ENCODE data around the gene CCR3.

The CCR3 gene

DNA sequence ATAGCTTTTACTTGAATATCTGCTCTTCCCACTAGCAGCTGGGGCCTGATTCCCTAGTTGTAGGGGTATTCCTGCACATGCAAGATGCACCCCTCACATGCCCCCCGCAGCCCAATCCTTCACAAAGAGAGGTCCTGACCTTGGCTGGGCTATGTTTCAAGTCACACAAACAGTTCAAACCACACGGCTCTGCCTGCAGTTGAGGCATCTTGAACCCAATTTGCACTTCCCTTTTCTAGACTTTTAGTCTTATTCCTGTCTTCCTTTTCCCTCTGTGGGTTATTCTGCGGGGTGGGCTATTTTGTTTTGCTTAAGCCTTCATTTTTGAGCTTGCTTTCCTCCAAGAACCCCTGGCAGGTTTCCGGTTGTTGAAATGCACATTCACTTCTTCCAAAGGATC is 20.9 kb upstream of the CCR3 start:
- no peak for DNase-seq (ENCODE audit: low read depth)

DNA sequence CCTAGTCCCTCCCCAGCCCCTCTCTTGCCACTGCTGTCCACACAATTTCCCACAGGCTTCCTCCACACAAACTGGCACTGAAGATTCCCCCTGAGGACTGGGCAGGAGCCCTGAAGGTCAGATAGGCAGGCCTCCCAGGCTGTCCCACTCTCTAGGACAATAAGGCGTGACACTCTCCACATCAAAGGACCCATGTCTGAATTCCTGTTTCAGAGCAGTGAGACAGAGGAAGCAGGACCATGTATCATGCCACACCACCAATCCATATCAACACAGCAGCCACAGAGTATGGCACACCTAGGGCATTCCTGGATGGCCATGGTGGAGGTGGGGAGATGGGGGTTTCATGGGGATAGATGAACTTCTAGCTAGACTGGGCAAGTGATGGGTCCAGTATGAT is 20.3 kb upstream of the CCR3 start:
- DNase-seq (ENCODE audit: low read depth): no peak

DNA sequence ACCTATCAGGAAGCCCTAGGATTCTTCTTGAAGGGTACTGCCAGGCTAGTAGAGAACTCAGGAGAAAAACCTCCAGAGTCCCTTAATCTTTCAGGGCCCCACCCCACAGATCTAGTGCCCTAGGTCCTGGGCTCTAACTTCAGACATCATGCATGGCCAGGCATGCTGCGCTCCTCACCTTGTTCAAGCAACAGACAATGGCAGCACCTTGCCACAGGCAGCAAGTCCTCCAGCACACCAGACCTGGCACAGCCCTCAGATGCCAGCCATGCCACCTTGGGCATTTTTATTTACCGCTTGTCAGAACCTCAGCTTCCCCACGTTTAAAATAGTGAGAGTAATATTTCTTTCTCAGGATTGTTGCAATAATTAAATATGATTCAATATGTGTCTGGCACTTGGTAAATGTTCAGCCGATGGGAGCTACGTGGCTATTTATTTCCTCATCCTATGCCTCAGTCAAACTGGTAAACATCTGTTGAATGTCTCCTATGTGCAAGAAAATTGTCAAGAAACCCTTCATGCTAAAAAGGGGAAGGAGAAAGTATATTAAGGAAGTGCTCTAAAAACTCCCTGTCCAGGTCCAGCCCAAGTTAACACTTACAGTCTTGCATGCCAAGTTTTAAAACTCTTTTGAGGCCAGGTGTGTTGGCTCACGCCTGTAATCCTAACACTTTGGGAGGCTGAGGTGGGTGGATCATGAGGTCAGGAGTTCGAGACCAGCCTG is 19.7 kb upstream of the CCR3 start:
- DNase-seq (ENCODE audit: low read depth): no peak

- DNase-seq (ENCODE audit: low read depth): no peak
Observed at GRCh38 chr3:46228260-46229242, 13.7 kb upstream of the CCR3 start.

DNA sequence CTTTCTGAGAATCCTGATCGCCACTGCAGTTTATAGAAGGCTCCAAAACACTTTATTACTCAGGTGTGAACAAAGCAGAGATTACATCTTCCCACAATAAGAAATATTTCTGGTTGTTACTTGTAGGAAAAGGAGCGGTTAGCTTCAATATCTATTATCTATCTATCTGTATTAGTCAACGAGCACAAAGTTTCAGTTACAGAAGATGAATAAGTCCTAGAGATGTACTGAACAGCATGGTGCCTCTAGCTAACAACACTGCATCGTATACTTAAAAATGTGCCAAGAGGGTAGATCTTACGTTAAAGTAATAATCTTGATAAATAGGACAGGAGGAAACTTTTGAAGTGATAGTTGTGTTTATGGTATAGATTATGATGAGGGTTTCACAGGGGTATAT is 10.9 kb upstream of the CCR3 start:
- no peak for DNase-seq (ENCODE audit: low read depth)

- no peak for DNase-seq (ENCODE audit: low read depth)
Observed at GRCh38 chr3:46233194-46233593, 9.1 kb upstream of the CCR3 start.

GRCh38 chr3:46235425-46235824 is 6.8 kb upstream of the CCR3 start:
- no peak for DNase-seq (ENCODE audit: low read depth)

- DNase-seq (ENCODE audit: low read depth): no peak
Observed at GRCh38 chr3:46236294-46237054, 5.8 kb upstream of the CCR3 start.

- DNase-seq (ENCODE audit: low read depth): no peak
Observed at GRCh38 chr3:46238386-46238785, 3.9 kb upstream of the CCR3 start.

DNA sequence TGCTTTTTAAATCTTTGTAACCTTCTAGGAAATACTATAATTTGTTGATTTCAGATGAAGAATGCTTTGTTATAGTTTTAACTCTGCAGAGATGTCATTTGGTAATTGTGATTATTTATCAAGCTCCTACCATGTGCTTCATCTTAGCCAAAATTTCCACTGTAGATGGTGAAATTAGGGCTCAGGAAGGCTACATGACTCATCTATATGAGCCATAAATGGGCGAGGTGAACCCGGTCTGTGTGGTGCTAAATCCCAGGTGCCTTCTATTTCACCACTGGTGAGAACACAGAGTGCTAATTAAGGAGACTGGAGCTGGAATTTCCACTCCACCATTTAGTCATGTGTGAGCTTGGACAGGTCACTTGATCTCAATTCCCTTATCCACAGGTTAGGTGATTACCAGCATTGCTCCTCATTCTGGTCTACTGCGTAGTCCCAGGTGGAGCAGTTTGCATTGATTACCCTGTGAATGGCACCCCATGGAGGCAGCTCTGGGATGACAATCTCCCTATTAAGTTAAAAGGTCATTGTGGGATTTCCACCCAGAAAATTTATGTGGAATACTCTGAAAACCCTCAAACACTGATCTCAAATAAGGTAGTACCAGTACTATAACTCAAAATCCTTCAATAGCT is 2.8 kb upstream of the CCR3 start:
- no peak for DNase-seq (ENCODE audit: low read depth)

- no peak for DNase-seq (ENCODE audit: low read depth)
Observed at GRCh38 chr3:46239952-46240351, 2.3 kb upstream of the CCR3 start.

DNA sequence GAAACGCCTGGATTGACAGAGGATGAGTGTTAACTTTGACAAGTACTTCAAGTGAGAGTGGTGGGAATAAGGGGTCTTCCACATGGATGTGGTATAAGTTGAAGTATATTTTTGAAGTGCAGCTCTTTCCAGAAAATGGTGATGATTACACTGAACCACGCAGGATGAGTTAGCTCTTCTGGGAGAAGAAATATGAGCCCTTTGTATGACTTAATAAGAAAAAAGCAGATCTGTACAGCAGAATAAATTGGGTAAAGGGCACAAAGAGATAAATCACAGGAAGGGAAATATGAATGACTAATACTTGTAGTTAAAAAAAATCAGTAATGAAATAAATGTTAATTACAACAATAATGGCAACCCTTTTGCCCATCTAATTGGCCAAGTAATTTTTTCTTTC is 1.3 kb downstream of the CCR3 start:
- DNase-seq (ENCODE audit: low read depth): no peak

DNA sequence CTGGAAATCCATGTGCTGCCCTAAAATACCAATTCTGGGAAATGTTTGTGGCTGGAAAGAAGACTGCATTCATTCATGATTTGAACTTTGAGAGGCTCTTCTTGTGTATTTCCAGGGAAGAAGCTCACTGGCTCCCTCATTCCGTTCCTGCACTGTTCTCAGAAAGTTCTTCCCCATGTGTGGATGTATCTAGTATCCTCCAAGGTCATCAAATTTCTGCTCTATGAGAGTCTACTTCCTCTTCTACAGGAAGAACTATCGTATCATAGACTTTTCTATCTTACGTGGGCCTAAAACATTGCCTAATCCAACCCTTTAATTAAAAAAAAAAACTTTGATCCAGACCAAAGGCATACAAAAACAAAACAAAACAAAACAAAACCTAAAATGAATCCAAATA is 2.9 kb downstream of the CCR3 start:
- DNase-seq (ENCODE audit: low read depth): no peak

DNA sequence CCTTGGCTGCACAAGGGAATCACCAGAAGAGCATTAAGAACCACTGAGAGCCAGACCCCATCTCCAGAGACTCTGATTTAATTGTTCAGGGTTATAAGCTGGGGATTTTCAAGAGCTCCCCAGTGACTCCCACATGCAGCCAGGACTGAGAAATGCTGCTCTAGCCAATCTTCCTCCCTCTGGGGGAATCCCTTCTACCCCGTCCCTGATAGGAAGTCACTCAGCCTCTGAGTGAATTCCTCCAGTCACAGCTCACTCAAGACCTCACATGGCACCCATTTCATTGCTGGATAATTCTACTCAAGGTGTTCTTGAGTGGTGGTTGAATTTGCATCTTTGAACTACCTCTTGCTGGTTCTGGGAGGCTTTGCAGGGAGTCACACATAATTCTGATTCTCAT is 10.7 kb downstream of the CCR3 start:
- DNase-seq (ENCODE audit: low read depth): no peak

DNA sequence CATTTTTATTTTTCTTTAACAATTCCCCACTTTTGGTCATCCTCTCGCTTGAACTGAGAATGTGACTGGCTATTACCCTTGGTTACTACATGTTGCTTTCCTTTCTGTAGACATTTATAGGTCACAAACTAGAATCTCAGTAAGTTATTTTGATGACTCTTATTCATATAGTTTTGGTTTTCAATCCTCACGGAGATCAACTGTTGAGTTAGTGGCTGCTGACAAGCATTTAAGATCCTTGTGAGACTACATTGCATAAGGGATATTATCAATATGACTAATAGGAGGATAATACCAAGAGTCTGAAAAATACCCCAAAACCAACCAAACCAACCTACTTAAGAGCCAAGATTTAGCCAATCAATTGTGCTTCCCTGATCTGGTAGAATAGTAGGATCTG is 16.3 kb downstream of the CCR3 start:
- DNase-seq (ENCODE audit: low read depth): no peak

DNA sequence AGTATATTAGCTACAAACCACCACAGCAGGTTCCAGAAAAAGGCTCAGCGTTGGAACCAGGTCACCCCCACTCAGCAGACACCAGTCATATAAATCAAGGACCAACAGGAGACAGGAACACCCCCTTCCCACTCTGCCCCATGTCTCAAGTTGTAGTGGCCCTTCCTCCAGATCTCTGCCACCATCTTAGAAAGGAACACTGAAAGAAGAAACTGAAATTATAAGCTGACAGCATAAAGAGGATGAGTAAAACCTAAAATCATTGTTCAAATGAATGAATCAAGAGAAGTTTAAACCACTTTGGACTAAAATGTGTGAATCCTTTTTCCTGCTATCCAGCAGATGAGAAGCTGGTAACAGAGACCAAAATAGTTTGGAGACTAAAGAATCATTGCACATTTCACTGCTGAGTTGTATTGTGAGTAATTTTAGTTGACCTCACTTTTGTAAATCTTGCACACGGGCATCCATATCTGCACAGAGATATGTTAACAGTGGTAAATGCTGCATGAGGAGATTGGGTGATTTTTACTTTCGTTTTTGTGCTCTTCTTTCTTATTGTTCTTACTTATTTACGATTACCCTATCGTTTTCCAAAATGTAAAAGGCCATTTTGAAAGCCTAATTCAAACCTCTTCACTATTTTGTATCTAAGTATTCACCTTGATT is 19.8 kb downstream of the CCR3 start:
- DNase-seq (ENCODE audit: low read depth): no peak

- no peak for DNase-seq (ENCODE audit: low read depth)
Observed at GRCh38 chr3:46264002-46264401, 21.7 kb downstream of the CCR3 start.

- DNase-seq (ENCODE audit: low read depth): no peak
Observed at GRCh38 chr3:46266598-46266997, 24.3 kb downstream of the CCR3 start.

DNA sequence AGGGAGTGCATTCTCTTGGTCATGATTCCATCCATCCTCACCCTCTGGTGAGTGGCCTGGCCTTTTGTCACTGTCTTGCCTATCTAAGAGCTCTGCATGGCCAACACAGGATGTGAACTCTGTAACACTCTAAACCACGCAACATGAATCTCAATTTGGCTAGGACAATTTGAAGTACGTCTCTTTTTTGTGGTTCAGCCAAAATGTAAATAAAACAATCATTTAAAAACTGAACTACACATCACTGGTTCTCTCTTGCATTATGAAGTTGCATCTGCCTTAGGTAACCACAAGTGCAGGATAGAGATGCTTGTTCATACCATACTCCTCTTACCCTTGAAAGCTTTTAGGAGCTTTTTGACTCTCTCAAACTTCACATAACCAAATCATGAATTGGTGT is 27.3 kb downstream of the CCR3 start:
- no peak for DNase-seq (ENCODE audit: low read depth)

GRCh38 chr3:46270474-46270873 is 28.2 kb downstream of the CCR3 start:
- DNase-seq (ENCODE audit: low read depth): no peak

DNA sequence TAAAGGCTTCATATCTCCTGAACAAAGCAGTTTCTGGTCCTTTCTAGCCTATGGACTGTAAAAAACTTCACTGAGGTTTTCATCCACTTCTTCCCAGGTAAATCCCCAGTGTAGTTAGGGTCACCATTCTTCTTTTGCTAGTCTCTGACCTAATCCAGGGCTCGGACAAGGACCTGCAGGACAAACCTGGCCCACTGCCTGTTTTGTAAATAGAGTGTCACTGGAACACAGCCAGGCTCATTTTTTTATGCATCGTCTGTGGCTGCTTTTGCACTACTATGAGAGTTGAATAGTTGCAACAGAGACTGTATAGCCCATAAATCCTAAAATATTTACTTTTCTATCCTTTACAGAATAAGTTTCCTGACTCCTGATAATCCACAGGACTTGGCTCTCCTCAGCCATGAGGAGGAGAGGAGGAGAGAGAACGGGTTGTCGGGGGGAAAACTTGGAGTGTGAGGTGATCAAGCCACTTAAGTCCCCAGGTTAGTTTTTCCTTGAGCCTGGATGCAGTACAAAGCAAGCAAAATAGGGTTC is 29.0 kb downstream of the CCR3 start:
- no peak for DNase-seq (ENCODE audit: low read depth)

Data from activated T-cell treated with anti-CD3 and anti-CD28 coated beads for 1 hour (primary cell).